ENCODE measurements around the gene CACNG4.
"Not testable (repeated sequence)": the region's sequence is repeated elsewhere in the genome, so short reads cannot be mapped to it uniquely, and the experiment has no call there.

CACNG4 gene

DNA sequence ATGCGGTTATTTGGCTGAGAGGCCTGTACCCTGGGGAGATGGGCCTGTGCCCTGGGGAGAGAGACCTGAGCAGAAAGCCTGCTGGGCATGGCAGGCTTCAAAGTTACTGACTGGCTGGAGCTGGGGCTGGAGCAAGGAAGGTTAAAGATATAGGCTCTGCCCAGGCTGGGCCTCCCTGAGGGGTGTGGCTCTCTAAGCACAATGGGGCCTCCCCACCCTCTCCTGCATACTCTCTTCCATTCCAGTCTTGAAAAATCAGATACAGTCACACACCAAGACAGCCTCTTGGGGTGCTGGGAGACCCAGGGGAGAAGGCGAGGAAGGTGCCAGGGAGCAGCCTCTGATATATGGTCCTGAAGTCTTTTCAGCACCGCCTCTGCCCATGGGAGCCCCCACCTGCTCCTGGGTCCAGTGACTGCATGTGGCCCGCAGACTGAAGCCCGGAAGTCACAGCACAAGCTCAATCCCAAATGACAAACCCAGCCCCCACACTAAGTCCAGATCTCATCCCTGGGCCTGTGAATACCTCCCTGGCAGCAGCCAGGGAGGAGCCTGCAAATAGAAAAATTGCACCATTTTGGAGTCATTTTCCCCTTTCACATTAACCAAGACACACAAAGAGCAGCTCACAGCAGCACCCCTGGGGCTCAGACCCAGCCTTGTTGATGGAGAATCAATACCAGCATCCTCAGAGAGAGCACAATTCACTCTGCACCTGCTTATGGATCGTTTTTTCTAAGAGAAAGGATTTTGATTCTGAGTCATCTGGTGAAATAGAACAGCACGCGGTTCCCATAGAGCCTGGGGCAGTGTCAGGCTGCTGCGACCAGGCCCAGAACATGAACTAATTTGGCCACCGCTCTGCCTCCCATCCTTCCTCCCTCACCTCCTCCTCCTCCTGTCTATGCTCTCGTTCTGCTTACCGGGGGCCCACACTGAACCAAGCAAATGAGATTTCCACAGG, 54.2 kb downstream of the CACNG4 start:
- no peak for DNase-seq (ENCODE audit: low spot score)

DNA sequence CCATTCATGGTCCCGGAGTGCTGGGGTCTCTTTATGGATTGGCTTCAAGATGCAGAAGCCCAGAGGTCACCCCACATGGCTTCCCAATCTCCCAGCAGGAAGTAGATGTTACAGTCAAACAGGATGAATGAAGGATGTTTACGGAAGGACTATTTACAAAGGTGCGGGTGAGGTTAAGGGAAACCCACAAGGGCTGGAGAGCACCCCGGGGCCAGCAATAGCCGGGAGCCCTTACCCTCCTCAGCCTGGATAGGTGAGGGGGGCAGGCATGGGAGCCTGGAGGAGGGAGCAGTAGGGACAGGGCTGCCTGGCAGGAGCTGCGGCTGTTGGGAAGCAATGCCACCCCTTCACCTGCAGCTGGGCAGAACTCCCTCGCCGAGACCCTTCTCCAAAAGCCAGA, 55.3 kb downstream of the CACNG4 start:
- no peak for DNase-seq (ENCODE audit: low spot score)

DNA sequence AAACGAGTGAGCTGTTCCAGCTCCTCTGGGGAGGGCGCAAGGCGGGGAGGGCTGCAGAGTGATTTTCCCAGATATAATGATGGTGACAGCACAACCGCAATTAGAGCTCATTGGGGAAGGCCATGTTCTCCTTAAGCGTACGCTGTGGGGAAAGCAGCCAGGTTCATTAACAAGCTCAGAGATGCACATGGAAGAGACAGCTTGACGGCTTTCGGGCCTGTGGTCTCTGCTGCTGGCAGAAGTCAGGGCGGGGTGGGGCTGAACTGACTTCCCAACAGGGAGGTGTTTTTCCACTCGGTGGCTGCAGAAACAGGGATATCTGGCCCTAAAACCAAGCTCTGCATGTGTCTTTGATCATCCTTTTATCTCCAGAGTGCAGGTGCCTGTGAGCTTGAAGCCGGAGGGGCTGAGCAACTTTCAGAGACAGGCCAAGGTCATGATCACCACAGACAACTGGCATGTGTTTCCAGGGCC, 55.8 kb downstream of the CACNG4 start:
- no peak for DNase-seq (ENCODE audit: low spot score)

DNA sequence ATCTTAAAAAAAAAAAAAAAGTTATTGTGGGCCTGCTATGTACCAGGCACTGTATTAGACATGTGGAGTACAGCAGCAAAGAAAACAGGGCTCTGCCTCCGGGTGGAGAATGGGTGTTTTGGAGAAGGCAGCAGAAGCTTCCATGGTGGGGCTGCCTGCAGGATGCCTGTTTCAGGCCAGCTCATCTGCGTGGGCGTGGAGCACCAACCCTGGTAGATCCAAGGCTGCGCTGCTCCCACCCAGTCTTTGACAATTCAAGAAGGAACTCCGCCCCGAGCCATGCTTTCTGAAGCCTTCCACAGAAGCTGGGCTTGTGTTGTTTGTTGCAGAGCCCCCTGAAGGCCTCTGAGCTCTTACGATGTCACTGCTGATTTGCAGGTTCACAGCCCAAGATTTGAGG, 56.7 kb downstream of the CACNG4 start:
- DNase-seq (ENCODE audit: low spot score), result no peak

DNA sequence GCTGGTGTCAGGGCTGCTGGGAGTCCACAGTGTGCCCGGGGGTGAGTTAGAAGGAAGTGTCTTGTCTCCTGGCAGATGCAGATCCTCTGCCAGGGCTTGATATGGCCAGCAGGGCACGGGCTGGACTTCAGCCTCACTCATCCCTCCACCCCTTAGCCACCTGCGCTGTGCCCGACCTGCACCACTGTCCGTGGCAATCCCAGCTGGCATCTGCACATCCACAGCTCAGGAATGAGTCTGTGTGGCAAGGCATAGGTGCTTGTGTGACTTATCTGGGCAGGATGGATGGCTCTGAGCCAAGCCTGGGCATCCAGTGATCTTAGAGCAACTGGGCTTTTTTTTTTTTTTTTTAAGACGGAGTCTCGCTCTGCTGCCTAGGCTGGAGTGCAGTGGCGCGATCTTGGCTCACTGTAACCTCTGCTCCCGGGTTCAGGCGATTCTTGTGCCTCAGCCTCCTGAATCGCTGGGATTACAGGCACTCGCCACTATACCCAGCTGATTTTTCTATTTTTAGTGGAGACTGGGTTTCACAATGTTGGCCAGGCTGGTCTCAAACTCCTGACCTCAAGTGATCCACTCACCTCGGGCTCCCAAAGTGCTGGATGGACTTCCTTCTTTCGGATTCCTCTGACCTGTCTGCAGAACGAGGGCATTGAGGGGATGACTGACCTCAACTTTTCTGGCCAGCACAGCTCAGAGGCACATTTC, 57.4 kb downstream of the CACNG4 start:
- no peak for DNase-seq (ENCODE audit: low spot score)

DNA sequence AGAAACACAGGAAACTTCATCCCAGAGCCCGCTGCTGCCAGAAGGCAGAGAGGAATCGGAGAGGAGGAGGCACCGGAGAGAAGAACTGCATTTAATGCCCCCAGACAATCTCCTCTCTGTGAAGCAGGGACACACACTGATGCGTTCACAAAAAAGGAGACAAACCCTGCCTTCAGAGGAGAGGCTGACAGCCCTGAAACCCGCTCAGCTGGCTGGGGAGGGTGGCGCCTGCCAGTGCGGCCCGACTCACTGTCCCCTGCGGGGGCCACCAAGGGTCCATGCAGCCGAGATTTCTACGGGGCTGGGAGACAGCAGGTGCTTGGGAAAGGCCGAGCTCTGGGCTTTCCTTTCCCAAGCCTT, 57.9 kb downstream of the CACNG4 start:
- no peak for DNase-seq (ENCODE audit: low spot score)

DNA sequence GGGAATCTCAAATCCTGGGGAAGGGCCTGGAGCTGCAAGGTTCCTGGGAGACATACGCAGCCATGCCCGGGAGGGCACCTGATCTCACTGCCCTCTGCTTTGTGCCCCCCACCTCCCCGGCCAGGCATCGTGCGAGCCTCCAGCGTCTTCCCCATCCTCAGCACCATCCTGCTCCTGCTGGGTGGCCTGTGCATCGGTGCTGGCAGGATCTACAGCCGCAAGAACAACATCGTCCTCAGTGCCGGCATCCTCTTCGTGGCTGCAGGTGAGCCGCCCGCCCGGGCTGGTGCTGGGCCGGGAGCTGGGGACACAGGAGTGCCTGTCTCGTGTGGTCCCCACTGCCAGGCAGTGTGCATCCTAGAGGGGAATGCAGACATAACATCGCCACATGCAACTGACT, 60.2 kb downstream of the CACNG4 start:
- DNase-seq (ENCODE audit: low spot score), result no peak

DNA sequence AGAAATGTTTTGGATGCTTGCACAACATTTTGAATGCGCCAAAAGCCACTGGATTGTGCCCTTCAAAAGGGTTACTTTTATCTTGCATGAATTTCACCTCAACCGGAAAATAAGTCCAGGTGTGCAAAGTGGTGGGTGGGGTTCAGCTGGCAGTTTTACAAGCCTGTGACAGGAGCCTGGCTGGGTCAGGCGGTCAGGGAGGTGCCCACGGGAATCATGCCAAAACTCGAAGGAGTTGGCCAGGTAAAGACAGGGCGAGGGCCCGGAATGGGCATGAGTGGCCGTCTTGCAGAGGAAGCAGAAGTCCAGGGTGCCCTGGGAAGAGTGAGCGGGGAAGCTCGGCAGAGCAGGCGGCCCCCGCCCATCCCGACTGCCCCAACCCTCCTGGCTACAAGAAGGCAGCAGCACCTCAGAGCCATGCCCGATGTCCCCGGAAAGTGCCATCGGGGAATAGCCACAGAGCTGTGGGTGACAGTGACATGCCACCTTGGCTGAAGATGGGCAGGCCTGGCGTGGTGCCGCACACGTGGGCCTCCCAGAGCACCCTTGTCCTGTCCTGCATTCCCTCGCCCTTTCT, 60.8 kb downstream of the CACNG4 start:
- DNase-seq (ENCODE audit: low spot score), result no peak

DNA sequence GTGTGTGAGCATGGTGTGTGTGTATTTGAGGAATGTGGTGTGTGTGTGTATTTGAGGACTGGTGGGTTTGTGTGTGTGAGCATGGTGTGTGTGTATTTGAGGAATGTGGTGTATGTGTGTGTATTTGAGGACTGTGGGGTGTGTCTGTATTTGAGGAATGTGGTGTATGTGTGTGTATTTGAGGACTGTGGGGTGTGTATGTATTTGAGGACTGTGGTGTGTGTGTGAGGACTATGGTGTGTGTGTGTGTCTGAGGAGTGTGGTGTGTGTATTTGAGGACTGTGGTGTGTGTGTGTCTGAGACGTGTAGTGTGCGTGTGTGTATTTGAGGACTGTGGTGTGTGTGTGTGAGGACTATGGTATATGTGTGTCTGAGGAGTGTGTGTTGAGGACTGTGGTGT, 61.8 kb downstream of the CACNG4 start:
- no peak for DNase-seq (ENCODE audit: low spot score)

DNA sequence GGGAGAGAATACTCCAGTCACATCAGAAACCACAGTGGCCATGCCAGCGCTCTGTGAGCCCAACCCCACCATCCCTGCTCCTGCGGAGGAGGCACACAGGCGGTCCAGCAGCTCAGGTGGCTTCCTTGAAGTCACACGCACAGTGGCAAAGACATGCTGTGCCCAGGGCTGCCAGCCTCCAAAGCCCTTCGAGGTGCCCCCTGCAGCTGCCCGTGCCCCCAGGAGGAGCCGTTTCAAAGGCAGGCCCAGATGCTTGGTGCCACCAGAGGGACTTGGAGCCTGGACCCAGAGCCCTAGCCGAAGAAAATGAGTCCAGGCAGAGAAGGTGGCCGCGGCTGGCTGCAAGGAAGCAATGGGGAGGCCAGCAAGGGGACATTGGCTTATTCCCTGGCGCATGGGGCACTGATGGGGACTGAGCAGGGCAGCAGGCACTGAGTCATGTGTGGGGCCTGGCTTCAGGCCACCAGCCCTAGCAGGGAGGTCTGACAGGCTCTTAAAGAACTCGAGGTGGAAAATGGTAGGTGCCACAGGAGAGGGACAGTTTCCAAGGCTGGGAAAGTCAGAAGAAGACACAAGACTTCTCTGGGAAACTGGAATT, 62.6 kb downstream of the CACNG4 start:
- no peak for DNase-seq (ENCODE audit: low spot score)

DNA sequence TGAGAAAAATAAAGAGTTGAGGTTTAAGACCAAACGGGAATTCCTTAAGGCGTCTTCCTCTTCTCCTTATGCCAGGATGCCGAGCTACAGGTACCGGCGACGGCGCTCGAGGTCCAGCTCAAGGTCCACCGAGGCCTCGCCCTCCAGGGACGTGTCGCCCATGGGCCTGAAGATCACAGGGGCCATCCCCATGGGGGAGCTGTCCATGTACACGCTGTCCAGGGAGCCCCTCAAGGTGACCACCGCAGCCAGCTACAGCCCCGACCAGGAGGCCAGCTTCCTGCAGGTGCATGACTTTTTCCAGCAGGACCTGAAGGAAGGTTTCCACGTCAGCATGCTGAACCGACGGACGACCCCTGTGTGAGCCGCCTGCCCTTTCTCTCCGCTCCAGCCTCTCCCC, 66.1 kb downstream of the CACNG4 start:
- DNase-seq (ENCODE audit: low spot score), result no peak

DNA sequence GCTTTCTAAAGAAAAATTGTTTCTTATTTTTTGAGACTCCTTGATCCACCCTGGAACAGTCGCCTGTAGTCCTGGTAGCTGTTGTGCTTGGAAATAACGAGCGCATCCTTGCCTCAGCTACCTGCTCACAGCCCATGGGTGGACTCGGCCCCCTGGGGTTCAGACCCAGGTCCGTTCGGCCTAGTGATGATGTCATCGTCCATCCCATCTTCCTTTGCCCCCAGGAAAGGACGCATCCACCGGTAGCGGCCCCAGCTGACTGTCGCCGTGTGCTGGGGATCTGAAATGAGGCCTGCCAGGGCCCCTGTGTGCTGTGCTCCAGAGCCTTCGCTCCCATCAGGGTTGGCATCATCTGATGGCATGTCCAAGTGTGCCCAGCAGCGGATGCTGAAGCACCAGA, 67.9 kb downstream of the CACNG4 start:
- no peak for DNase-seq (ENCODE audit: low spot score)

DNA sequence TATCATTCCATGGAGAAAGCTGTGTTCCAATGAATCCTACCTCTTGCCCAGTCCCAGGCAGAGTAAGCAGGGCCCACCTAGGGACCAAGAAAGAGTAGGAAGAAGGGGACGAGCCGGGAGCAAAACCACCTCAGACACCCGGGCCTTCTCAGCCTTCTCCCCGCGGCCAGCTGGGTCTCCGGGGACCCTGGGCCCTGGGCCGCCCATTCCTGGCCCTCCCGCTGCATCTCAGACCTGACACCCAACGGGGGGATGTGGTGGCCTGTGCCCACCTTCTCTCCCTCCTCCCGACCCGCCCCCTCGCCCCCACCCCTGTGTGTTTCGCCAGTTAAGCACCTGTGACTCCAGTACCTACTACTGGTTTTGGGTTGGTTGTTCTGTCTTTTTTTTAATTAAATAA, 68.5 kb downstream of the CACNG4 start:
- no peak for DNase-seq (ENCODE audit: low spot score)

DNA sequence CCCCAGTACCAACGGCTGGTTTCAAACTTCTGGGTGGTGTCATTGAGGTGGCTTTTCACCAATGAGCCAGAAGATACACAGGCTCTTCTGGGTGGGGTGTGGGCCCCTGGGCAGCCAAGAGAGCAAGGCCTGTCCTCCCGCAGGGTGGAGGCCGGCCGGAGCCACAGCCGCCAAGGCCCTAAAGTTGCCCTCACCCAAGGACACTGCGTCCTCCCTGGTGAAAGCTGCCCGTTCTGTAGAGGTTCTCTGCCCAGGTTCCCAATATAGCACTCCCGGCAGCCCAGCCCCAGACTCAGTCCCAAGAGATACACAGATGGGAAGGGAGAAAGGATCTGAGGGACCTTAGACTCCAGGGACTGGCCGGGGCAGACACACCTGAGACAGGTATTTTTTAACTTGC, 69.1 kb downstream of the CACNG4 start:
- no peak for DNase-seq (ENCODE audit: low spot score)

DNA sequence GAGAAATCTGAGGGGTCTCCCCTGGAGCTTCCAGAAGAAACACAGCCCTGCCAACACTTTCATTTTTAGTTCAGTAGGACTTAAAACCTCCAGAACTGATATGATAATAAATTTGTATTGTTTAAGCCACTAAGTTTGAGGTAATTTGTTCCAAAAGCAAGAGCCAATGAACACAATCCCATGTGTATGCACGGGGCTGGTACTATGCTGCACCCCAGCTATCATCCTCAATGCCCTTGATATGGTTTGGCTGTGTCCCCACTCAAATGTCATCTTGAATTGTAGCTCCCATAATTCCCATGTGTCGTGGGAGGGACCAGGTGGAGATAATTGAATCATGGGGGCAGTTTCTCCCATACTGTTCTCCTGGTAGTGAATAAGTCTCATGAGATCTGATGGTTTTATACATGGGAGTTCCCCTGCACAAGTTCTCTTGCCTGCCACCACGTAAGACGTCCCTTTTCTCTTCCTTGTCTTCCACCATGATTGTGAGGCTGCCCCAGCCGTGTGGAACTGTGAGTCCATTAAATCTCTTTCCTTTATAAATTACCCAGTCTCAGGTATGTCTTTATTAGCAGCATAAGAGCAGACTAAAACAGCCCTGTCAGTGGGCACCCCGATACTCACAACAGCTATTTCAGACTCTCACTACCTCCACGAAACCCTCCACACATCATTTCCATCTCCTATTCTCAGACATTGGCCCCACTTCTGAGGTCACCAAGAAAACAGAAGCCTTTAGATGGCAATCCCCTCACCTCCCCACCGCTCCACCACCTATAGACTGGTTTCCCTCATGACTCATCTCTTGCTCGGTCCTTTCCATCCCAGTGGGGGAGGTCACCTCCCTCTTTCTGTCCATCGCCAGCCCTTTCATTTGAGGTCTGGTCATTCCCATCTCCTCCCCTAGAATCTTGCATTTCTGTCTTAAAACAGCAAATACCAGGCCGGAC, 70.9 kb downstream of the CACNG4 start:
- no peak for DNase-seq (ENCODE audit: low spot score)

DNA sequence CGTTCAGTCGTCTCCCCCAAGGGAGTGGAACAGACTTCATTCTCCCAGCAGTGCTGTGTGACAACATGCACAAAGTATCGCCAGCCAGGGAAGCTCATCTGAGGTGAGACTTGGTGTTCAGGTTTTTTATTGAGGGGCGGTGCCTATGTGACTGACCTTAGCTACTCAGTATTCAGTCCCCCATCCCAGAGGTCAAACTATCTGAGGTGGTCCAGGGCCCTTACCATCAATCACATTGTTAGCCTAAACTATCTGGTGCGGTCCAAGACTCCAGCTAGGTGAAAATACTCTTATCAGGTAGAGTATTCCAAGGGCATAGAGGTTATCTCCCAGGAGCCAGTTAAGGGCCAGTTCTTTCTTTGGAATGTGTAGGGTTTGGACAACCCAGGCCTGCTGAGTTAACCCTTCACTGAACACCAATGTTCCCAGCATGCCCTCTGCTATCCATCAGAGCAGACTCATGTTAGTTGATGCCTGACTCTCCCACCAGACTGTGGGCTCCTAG, 74.4 kb downstream of the CACNG4 start:
- DNase-seq (ENCODE audit: low spot score), result no peak

DNA sequence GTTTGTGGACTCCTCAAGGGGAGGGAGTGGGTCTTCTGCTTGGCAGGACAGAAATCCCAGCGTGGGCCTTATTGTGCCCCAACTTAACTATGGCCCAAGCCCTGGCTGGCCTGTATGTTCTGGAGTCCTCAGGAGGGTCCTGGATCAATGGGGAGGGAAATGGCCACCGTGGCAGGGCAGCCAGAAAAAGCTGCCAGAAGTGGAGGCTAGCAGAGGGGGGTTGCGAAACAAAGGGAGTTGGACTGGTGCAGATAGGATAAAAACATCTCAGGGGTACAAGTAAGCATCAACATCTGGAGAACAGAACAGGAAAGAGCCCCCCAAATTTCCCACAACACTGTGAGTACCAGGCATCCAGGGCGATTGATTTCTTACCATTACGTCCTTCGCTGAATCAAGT, 76.1 kb downstream of the CACNG4 start:
- DNase-seq (ENCODE audit: low spot score), result no peak

DNA sequence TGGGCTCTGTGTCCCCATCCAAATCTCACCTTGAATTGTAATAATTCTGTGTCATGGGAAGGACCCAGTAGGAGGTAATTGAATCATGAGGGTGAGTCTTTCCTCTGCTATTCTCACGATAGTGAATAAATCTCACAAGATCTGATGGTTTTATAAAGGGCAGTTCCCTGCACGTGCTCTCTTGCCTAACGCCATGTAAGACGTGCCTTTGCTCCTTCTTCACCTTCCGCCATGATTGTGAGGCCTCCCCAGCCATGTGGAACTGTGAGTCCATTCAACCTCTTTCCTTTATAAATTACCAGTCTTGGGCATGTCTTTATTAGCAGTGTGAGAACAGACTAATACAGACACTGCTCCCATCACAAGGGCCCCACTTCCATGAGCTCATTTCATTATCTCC, 76.6 kb downstream of the CACNG4 start:
- not testable (repeated sequence) for DNase-seq (ENCODE audit: low spot score)

DNA sequence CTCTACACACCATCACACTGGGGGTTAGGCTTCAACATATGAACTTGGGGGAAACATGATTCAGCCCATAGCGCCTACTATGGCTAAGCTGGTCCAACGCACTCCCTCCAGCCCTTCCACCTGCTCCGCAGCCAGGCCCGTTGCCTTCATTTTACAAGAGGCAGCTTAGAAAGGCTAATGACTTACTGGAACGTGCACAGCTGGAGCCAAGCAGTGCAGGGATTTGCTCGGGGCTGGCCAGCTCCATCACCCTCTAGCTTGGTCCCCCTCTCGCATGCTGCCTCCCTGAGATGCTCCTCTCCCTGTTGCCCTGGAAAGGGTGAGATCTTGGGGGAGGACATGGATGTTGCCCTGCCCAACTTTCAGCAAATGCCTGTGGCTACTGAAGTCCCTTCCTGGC, 77.0 kb downstream of the CACNG4 start:
- no peak for DNase-seq (ENCODE audit: low spot score)

DNA sequence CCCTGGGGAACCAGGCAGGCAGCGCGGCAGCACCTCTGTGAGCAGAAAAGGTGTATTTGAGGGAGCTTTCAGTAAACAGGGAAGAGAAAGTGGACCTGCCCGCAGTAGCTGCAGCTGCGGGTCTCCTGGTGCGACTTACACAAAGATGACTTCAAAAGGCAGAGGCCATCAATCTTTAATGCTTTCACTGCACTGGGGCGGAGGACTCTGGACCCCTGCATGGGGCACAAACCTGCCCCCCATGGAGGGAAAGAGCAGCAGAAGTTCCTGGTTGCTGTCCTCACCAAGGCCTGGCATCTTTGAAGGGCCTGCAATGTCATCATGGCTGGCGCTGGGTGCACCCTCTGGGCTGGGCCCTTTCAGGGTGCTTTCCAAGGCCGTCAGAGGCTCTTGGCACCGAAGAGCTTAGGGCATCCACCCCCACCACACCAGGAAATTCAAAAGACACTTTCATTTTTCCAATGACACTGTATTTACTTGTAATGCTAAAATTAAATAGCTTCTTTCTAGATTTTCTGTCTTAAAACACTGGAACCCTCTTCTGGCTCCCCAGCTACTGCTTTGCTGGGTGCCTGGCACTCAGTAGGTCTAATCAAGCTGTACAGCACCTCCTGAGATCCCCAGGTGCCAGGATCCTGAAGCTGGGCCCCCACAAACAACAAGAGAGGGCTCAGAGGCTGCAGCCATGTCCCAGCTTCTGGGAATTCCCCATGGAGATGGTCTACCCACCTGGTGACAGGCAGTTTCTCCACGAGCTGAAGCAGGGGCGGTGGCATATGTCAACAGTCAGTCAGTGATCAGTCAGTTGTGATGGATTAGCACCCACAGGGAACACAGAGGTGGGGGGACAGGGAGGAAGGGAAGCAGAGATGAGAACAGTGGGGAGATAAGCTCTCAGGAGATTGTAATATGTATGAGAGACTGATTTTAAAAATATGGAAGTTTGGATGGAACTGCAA, 77.7 kb downstream of the CACNG4 start:
- no peak for DNase-seq (ENCODE audit: low spot score)
